Adrenal gland (tissue), 5 donors: ENCODE measurements around the gene C12orf54.

Experiments
- CTCF ChIP-seq, 6 experiments: fragments of 450-650 bp in 4 of 6; fragments of 200-600 bp in 2 of 6; sonication (generic) in 1 of 6; IDR thresholded peaks; 1 replicate in 5 of 6; 2 replicates in 1 of 6; pipeline versions ENCODE4 v1.5.1 to v1.8.0; 2016 to 2021; ENCODE audit warnings: antibody characterized with exemption in 6 of 6, mild to moderate bottlenecking in 2 of 6, moderate library complexity in 1 of 6
- POLR2A ChIP-seq, 2 donors: fragments of 450-650 bp; IDR thresholded peaks; one replicate each; pipeline ENCODE4 v1.6.1; 2017; ENCODE audit warnings: antibody characterized with exemption in 2 of 2, mild to moderate bottlenecking in 2 of 2, moderate library complexity in 1 of 2
- donor health status: DM: no; HTN: no; CAD: no.

- TF ChIP-seq CTCF (IDR thresholded peaks at IDR 0.05), result no peak
- TF ChIP-seq POLR2A (IDR thresholded peaks at IDR 0.05), result no peak
These were observed at the start of gene C12orf54 for GRCh38 chr12:48482198-48482597.
